HG03135 (cell line): ENCODE measurements around the gene GATAD2A.
"Not testable (repeated sequence)": the region's sequence is repeated elsewhere in the genome, so short reads cannot be mapped to it uniquely, and the experiment has no call there.

ENCODE experiments used
- ATAC-seq: cut with Tn5 transposase; IDR thresholded peaks from one replicate; pipeline ENCODE4 v1.9.1; 2021; ENCODE audit warnings: mild to moderate bottlenecking, moderate library complexity; ENCODE audit not compliant: unreplicated experiment

The GATAD2A gene

DNA sequence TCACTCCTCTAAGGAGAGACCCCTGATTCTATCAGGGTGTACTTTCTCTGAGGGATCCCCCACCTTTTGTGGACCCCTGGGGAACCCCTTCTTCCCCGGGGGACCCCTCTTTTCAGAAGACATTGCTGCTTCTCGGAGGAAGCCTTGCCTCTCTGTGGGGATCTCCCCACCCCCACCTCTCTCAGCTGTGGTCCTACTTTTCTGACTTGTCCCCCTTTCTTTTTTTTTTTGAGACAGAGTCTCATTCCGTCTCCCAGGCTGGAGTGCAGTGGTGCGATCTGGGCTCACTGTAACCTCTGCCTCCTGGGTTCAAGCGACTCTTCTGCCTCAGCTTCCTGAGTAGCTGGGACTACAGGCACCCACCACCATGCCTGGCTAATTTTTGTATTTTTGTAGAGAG, 18.4 kb upstream of the GATAD2A start:
- no peak for ATAC-seq

- no peak for ATAC-seq
Measured at GRCh38 chr19:19388568-19389555, 16.6 kb upstream of the GATAD2A start.

GRCh38 chr19:19389683-19390082, 15.8 kb upstream of the GATAD2A start:
- ATAC-seq: not testable (repeated sequence)

- not testable (repeated sequence) for ATAC-seq
Measured at GRCh38 chr19:19394333-19394732, 11.1 kb upstream of the GATAD2A start.

- ATAC-seq: no peak
Measured at GRCh38 chr19:19399733-19400433, 5.6 kb upstream of the GATAD2A start.

DNA sequence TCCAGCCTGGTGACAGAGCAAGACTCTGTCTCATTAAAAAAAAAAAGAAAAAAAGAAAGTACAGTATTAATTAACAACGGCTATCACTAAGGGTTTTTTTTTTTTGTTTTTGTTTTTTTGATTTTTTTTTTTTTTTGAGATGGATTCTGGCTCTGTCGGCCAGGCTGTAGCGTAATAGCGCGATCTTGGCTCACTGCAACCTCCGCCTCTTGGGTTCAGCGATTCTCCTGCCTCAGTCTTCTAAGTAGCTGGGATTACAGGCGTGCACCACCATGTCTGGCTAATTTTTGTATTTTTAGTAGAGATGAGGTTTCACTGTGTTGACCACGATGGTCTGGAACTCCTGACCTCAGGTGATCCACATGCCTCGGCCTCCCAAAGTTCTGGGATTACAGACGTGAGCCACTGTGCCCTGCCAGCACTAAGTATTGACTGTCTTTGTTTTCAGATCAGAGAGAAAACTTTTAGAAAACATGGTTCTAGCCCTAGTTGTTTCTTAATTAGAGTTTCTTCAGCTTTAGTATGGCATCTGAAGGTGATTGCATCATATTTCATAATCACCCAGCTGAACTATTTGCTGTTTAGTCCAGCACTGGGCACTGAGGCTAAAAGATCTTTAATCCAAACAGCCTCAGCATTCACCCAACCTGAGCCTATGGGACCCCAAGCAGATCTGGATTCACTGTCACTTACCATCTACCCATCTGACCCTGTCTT, 2.7 kb upstream of the GATAD2A start:
- no peak for ATAC-seq

GRCh38 chr19:19403373-19403901, 2.0 kb upstream of the GATAD2A start:
- ATAC-seq: no peak

DNA sequence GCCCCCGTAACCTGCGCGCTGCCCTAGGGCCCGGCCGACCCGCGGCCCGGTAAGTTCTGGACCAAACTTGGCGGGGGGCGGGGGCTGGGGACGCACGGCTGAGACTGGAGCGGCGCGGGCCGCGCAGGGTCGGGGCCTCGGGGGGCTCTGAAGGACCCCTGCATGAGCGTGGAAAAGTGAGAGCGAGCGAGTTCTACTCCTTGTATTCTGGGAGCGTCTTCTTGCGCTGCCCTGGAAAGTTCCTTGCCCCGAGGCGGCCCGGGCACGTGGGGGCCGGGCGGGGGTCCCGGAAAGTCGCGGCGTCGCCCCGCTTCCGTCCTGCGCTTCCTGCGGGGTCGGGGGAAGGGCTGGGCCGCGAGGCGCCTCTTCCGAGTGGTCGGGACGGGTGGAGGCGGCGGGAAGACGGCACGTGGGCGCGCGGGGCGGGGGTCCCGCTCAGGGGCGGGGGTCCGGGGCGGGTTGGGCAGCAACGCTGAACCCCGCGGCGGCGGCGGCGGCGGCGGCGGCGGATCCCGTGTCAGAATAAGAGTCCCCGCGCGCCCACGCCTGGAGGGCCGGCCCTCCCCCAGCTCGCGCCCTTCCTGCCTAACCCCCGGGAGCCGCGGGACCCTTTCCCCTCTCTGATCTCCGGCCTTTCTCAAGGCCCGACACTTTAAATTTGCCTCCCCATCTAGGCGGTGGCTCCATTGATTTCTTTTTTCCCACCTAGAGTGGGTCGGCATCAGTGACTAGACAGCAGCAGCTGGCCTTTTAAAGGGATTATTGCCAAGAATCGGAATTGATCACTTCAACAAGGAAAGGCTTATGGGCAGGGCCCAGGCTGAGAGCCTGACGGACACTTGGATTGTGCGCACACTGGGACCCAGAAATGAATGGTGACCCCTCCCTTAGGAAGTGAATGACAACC, 749 bp downstream of the GATAD2A start:
- peak; percentile 23 for ATAC-seq

DNA sequence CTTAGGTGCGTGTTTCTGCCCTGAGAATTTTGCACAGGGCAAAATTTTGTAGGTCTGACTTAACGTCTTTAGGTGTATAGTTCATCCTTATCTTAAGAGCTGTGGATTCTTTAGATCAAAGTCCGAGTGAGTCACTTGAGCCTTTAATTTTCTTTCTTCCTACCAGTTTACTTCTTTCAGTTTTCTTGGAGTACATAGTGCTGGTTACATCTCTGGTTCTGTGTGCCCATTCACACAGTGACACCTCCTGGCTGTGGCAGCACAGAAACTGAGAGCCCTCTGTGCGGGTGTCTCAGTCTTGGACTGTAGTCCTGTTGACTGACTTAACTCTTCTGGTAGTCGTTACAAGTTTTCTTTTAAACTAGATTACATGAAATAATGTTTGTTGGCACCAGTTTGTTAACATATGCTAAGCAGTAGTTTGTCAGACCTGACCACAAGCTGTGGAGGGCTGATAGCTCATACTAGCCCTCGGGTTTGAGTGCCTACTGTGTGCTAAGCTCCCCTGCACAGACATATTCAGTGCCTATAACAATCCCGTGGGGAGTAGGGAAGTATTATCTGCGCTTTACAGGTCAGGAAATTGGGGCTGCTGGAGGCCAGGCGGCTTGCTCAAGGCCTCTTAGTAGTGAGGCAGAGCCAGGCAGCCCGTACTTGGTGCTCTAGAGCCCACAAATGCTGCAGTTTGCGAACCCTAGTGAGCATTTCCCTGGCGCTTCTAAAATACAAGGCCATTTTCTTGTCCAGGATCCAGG, 1.6 kb downstream of the GATAD2A start:
- no peak for ATAC-seq

- no peak for ATAC-seq
Measured at GRCh38 chr19:19407633-19407930, 2.1 kb downstream of the GATAD2A start.

DNA sequence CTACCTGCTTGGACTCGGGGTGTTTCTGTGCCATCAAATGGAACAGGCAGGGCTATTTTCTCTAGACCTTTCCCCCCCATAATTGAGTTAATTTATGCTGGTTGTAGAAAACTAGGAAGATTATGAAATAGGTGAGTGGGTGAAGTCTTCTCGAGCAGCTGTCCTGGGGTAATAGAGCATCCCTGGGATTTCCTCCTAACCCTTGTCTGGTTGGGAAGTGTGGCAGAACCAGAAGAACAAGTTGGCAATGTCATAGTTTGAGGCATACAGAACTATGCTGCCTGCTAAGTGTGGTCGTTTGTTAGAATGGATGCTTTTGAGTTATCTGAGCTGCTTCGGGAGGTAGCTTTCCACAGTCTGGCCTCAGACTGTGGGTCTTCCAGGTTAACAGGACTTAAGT, 3.7 kb downstream of the GATAD2A start:
- no peak for ATAC-seq

GRCh38 chr19:19409631-19410030, 4.2 kb downstream of the GATAD2A start:
- ATAC-seq: no peak

GRCh38 chr19:19410553-19411550, 5.4 kb downstream of the GATAD2A start:
- ATAC-seq: no peak

DNA sequence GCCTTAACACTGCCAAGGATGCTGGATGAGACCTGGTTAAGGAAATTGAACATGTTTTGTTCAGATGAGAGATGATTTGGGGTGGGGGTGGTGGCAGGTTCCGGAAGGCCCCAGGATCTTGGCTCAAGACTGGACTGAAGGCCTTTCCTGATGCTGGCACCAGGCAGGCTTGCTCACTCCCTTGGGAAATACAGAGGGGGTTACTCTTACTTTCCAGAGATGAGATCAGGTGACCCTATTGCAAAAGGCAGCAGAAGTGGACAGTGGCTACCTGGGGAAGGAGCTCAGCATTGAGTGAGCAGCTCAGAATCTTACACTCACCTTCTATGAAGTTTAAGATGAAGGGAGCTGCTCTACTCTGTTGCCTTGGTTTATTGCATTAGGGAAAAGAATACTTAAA, 10.8 kb downstream of the GATAD2A start:
- no peak for ATAC-seq

GRCh38 chr19:19417046-19417445, 11.6 kb downstream of the GATAD2A start:
- no peak for ATAC-seq

DNA sequence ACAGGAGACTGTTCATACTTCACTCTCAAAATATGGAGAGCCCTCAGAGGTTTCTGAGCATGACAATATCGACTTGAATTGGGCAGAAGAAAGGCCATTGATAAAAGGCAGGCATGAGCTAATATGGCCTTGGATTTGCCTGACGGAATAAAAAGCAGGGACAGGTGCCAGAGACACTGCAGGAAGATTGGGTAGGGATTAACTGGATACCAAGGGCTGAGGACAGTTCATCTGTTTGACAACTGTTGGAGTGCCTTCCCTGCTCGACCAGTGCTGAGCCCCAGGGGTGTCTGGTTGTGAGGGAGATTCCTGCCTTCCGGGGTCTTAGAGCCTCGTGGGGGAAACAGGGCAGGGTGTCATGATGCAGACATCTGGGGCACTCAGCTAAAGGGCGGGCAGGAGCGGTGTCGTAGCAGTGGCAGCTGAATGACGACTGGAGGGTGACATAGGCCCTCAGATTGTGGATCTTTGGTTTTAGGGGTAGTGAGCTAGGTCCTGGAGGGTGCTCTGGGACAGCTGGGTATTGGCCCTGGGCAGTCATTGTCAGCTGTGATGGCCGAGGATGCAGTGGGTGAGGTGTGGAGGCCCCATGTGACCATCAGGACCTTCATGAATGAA, 12.3 kb downstream of the GATAD2A start:
- ATAC-seq: no peak

GRCh38 chr19:19418555-19419260, 13.2 kb downstream of the GATAD2A start:
- ATAC-seq: no peak
